Upper lobe of left lung (tissue), 4 donors: ENCODE data around the gene LUC7L3.

Experiments
- CTCF ChIP-seq, 6 experiments: fragments of 450-650 bp in 4 of 6; fragments of 200-600 bp in 2 of 6; sonication (generic) in 2 of 6; IDR thresholded peaks; one replicate each; pipeline ENCODE4 v1.5.1; 2016 to 2019; ENCODE audit warnings: antibody characterized with exemption in 6 of 6
- POLR2A ChIP-seq, 4 donors: fragments of 450-650 bp; IDR thresholded peaks; one replicate each; pipeline ENCODE4 v1.5.1; 2016 to 2017; ENCODE audit warnings: antibody characterized with exemption in 4 of 4, mild to moderate bottlenecking in 2 of 4

- TF ChIP-seq CTCF (IDR thresholded peaks at IDR 0.05) (no peak), POLR2A (IDR thresholded peaks at IDR 0.05) (no peak)
Observed at GRCh38 chr17:50764734-50765149, 45.3 kb downstream of the LUC7L3 start.
